ENCODE results near the gene JAZF1. TPM values are rescaled to one million over a fixed set of nuclear protein-coding genes. Genes with fewer than 3 reads are reported as not detected.

The JAZF1 gene
- total and polyA plus RNA-seq, 2 of the 8 experiments (the other 6 are each of a cell fraction or from before 2014, with no cell fraction given), result 2.6 to 21.8 TPM

- no peak for TF ChIP-seq CHD7 (IDR thresholded peaks at IDR 0.05; ENCODE audit: insufficient replicate concordance, low read length)
- no peak for TF ChIP-seq GABPA (IDR thresholded peaks at IDR 0.05; ENCODE audit: borderline replicate concordance, insufficient read depth, low read length)
- TF ChIP-seq RXRA (IDR thresholded peaks at IDR 0.05; ENCODE audit: insufficient read depth, low read depth, low read length), result no peak
- no peak for TF ChIP-seq CHD1 (IDR thresholded peaks at IDR 0.05; ENCODE audit: low read depth, low read length)
- TF ChIP-seq BCL11A (IDR thresholded peaks at IDR 0.05; ENCODE audit: low read depth in 2 of 2, low read length in 2 of 2), result no peak
- TF ChIP-seq EZH2 (IDR thresholded peaks at IDR 0.05; ENCODE audit: low read depth, low read length, severe bottlenecking), result no peak
- TF ChIP-seq TAF7 (optimal IDR thresholded peaks at IDR 0.05; ENCODE audit: borderline replicate concordance, low read depth, low read length), result no peak
- TF ChIP-seq SIRT6 (IDR thresholded peaks at IDR 0.05; ENCODE audit: low read length), result no peak
- no peak for TF ChIP-seq KDM5A (IDR thresholded peaks at IDR 0.05; ENCODE audit: low read length)
These were observed 96.3 kb downstream of the JAZF1 start (continued) for GRCh38 chr7:28083998-28084985.

Data from H1 (cell line).